GM18505 (cell line): ENCODE results near the gene IFNAR1.
"Not testable (repeated sequence)": the region's sequence is repeated elsewhere in the genome, so short reads cannot be mapped to it uniquely, and the experiment has no call there.

Source experiments
- ATAC-seq: cut with Tn5 transposase; IDR thresholded peaks from one replicate; pipeline ENCODE4 v1.9.1; 2021; ENCODE audit not compliant: unreplicated experiment
- POLR2A ChIP-seq: IDR thresholded peaks from 4 replicates; pipeline ENCODE4 v1.6.1; 2011; ENCODE audit warnings: borderline replicate concordance; ENCODE audit not compliant: insufficient read depth, insufficient read length; ENCODE audit errors: extremely low read depth

The IFNAR1 gene

GRCh38 chr21:33314111-33314510 lies 10.7 kb upstream of the IFNAR1 start:
- ATAC-seq = no peak

DNA sequence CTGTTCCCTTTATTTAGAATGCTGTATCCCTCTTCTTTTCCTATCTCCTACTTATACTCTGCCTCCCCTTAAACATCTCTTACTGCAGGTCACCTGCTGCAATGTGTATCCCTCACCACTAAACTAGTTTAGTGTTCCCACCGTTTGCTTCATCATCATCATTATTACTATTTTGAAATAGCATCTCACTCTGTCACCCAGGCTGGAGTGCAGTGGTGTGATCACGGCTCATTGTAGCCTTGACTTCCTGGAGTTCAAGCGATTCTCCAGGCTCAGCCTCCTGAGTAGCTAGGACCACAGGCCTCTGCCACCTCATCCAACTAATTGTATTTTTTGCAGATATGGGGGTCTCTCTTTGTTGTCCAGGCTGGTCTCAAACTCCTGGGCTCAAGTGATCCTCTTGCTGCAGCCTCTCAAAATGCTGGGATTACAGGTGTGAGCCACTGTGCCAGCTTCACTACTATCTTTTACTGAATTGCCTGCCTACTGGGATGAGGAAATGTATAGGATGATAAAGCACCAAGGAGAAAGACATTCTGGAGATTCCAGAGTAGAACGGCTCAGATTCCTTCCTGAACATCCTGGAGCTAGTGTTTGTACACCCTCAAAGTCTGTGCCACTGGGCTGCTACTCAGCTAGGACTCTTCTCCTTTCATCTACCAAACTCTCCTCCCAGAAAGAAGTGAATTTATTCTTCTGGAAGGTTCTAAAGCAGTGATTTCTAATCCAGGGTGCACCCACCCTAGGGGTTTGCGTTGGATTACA lies 8.6 kb upstream of the IFNAR1 start:
- ATAC-seq = no peak

More at GRCh38 chr21:33314111-33314510, 10.7 kb upstream of the IFNAR1 start:
- TF ChIP-seq POLR2A = no peak

GRCh38 chr21:33317145-33317544 lies 7.6 kb upstream of the IFNAR1 start:
- TF ChIP-seq POLR2A = no peak
- no peak for ATAC-seq

More for the DNA sequence above, 8.6 kb upstream of the IFNAR1 start:
- no peak for TF ChIP-seq POLR2A

GRCh38 chr21:33317786-33318486 lies 6.8 kb upstream of the IFNAR1 start:
- TF ChIP-seq POLR2A = no peak
- ATAC-seq = no peak

- ATAC-seq = not testable (repeated sequence)
These were observed 3.8 kb upstream of the IFNAR1 start for GRCh38 chr21:33321005-33321404.

- not testable (repeated sequence) for ATAC-seq
These were observed 1.2 kb upstream of the IFNAR1 start for GRCh38 chr21:33323610-33324009.

- ATAC-seq = peak; percentile 34
- no peak for TF ChIP-seq POLR2A
These were observed 675 bp downstream of the IFNAR1 start for GRCh38 chr21:33325222-33326067.

- no peak for ATAC-seq
These were observed 2.6 kb downstream of the IFNAR1 start for GRCh38 chr21:33327326-33327725.

DNA sequence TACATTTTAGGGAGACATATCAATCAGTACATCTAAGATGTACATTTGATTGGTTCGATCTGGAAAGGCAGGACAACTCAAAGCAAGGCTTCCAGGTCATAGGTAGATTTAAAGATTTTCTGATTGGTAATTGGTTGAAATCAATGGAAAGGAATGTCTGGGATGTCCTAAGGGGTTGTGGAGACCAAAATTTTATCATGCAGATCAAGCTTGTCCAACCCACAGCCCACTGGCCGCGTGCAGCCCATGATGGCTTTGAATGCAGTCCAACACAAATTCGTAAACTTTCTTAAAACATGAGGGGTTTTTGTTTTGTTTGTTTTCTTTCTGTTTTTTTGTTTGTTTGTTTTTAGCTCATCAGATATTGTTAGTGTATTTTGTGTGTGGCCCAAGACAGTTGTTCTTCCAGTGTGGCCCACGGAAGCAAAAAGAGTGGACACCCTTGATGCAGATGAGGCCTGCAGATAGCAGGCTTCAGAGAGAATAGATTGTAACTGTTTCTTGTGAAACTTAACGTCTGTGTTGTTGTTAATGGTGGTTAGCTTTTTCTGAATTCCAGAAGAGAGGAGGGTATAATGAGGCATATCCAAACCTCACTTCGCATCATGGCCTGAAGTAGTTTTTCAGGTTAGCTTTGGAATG lies 3.1 kb downstream of the IFNAR1 start:
- TF ChIP-seq POLR2A = no peak
- ATAC-seq = no peak

More at GRCh38 chr21:33327326-33327725, 2.6 kb downstream of the IFNAR1 start:
- TF ChIP-seq POLR2A = no peak

GRCh38 chr21:33330726-33331125 lies 6.0 kb downstream of the IFNAR1 start:
- TF ChIP-seq POLR2A = no peak
- ATAC-seq = no peak

DNA sequence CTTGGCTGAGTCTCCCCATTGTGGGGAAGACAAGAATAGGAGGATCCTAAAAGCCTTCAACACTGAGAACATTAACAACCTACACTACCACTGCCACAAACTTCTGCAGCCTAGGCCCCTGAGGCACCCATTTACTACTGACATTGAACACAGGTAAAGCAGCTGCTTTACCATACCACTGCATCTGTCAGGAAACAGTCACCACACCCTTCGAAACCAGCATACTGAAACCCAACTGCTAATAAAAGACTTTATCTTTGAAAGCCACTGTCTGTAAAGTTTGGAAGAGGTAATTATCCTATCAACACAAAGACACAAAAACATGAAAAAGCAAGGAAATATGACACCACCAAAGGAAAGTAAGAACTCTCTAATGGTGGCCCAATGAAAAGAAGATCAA lies 7.4 kb downstream of the IFNAR1 start:
- TF ChIP-seq POLR2A = no peak
- ATAC-seq = peak; percentile 78

DNA sequence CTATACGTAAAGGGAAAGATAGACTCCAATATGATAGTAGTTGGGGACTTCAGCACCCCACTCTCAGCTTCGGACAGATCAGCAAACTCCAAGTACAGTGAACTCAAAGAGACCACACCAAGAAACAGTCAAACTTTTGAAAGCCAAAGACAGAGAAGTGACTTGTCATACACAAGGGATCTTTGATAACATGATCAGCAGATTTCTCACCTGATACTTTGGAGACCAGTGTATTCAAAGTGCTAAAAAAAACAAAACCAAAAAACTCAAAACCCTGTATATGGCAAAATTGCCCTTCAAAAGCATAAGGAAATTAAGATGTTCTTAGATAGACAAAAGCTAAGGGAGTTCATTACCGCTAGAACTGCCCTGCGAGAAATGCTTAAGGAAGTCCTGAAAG lies 9.4 kb downstream of the IFNAR1 start:
- ATAC-seq = no peak
- TF ChIP-seq POLR2A = no peak

DNA sequence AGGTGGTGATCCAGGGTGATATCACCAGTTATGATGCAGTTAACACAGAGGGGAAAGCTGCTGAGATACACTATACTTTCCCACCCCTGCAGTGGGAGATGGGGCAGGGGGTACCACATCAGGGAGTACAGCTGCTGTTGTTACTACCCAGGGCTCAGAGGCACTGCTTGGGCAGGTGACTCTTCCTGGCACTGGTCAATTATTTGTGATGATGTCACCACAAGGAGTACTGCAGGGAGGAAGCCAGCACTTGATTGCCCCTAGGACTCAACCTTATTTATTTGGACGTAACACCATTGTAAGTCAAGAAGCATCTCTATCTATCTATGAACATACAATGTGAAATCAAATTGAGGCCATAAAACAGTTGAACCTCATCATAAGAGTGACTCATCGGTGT lies 10.1 kb downstream of the IFNAR1 start:
- TF ChIP-seq POLR2A = no peak
- no peak for ATAC-seq
